CD4-positive, alpha-beta T cell treated with Interferon gamma for 1 hour (primary cell): Measurements from ENCODE around the gene CPSF4L.

ENCODE experiments used
- DNase-seq: peaks from one replicate; pipeline ENCODE4 v3.0.0-alpha.2; 2020

Gene CPSF4L

GRCh38 chr17:73231395-73231794 lies 30.3 kb downstream of the CPSF4L start:
- no peak for DNase-seq

DNA sequence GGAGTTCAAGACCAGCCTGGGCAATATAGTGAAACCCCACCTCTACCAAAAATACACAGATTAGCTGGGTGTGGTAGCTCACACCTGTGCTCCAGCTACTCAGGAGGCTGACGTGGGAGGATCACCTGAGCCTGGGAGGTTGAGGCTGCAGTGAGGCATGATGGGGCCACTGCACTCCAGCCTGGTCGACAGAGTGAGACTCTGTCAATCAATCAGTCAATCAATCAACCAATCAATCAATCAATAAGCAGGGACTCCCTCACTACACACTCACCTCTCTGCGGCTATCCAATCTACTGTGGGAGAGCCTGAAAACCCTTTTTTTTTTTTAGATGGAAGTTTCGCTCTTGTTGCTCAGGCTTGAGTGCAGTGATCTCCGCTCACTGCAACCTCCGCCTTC lies 31.6 kb downstream of the CPSF4L start:
- DNase-seq: no peak

GRCh38 chr17:73228748-73229236 lies 32.9 kb downstream of the CPSF4L start:
- DNase-seq: peak; percentile 8

- DNase-seq: no peak
These were observed 33.7 kb downstream of the CPSF4L start for GRCh38 chr17:73227944-73228343.

DNA sequence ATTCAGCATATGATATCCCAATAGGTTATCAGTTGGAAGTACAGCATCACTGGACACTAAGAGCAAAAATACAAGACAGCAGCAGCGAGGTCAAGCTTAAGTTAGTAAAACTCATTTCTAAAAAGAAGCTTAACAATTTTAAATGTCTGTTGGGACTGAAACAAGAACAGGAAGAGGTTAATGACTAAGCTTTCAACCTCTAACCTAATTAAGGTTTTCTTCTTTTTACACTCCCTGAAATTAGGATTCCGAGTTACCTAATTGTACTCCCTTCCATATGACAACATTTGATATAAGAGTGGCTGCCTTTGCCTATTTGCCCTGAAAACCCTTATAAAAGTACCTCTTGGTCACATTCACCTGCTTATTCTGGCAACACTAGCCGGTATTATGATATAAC lies 34.3 kb downstream of the CPSF4L start:
- no peak for DNase-seq

DNA sequence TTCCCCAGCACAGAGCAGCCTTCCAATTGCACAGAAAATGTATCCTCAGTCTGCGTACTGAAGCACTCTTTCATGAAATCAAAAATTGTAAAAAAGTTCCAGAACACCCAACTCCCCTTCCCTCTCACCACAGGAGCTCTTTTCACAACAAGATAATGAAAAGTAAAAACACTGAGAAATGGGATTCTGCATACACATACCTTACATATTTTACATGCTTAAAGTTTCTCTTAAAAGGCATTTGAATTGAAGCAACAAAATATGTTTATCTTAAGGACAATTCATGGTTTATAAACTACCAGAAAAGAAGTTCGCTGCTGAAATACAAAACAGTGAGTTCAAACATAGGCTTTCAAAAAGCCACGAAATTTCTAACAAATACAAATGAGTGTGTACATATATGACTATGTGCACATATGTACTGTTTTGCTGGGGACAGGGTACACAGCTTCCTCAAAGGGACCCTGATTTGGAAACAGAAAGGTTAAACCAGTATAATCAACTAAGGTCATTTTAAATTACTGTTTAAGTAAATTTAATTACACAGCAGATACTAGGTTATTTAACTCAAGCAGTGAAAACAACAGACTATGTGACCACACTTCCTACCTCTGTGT lies 35.0 kb downstream of the CPSF4L start:
- no peak for DNase-seq

GRCh38 chr17:73224663-73225305 lies 36.9 kb downstream of the CPSF4L start:
- no peak for DNase-seq

- no peak for DNase-seq
These were observed 37.4 kb downstream of the CPSF4L start for GRCh38 chr17:73224237-73224636.

GRCh38 chr17:73223626-73224230 lies 38.0 kb downstream of the CPSF4L start:
- DNase-seq: no peak

DNA sequence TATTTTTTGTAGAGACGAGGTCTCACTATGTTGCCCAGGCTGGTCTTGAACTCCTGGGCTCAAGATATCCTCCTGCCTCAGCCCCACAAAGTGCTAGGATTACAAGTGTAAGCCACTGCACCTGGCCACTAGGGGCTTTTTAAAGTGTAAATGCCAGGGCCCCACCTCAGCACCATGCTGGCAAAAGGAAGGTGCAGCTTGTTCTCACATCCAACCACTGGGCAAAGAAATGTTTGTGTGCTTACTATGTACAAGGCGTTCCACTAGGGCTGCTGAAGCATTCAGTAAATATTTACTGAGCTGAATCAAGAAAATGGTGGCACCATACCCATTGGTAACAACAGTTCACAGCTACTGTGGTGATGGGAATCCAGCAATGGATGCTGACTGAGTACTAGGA lies 46.2 kb downstream of the CPSF4L start:
- DNase-seq: no peak

- DNase-seq: no peak
These were observed 46.8 kb downstream of the CPSF4L start for GRCh38 chr17:73214851-73215250.

GRCh38 chr17:73214008-73214407 lies 47.7 kb downstream of the CPSF4L start:
- DNase-seq: no peak

- peak; percentile 71 for DNase-seq
These were observed 49.9 kb downstream of the CPSF4L start for GRCh38 chr17:73211745-73212144.

- no peak for DNase-seq
These were observed 51.5 kb downstream of the CPSF4L start for GRCh38 chr17:73210002-73210678.

- DNase-seq: no peak
These were observed 52.2 kb downstream of the CPSF4L start for GRCh38 chr17:73209436-73209835.

- no peak for DNase-seq
These were observed 53.4 kb downstream of the CPSF4L start for GRCh38 chr17:73208139-73208827.

DNA sequence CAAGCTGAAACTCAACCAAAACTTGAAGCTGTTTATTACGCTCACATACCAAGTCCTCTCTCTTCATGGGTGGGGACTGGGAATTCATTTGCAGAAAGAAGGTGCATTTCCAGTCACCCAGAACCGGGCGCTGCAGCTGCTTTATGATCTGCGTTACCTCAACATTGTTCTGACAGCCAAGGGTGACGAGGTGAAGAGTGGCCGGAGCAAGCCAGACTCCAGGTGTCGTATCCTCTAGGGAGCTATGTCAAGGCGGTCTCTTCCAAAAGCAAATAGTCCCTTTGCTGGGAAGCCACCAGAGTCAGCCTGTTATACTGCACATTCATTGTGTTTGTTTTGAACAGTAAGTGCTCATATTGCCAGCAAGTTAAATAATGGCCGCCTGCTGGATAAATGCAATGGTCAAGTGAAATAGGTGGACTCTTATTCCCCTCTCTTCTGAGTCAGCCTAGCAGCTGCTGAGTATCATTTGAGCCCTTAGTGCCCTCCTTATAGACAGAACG lies 56.2 kb downstream of the CPSF4L start:
- DNase-seq: no peak

DNA sequence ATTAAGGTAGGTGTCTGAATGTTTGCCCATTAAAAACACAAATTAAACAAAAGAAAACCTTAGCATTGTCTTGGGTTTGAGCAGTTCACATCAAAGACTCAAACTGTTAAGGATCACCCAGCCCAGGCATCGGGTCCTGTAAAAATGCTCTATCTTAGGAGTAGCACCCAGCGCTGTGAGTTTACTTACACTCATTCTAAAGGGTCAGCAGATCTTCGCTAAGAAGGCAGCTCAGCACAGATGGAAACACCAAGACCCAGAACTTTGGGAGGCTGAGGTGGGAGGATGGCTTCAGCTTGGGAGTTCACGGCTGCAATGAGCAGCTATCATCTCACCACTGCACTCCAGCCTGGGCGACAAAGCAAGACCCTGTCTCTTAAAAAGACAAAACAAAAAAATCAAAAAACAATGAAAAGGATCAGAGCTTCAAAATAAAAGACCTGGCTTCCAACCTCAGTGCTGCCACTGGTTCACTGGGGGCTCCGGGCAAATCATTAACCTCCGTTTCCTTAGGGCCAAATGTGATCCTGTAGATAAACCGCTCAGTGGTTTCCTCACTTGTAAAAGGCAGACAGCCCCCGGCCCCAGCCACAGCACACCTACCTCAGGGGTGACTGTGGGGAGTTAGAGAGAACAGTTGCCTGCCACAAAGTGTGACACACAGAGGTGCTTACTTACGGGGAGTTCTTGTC lies 57.7 kb downstream of the CPSF4L start:
- peak; percentile 11 for DNase-seq

GRCh38 chr17:73203135-73203787 lies 58.4 kb downstream of the CPSF4L start:
- DNase-seq: no peak

- no peak for DNase-seq
These were observed 60.2 kb downstream of the CPSF4L start for GRCh38 chr17:73201215-73202069.

DNA sequence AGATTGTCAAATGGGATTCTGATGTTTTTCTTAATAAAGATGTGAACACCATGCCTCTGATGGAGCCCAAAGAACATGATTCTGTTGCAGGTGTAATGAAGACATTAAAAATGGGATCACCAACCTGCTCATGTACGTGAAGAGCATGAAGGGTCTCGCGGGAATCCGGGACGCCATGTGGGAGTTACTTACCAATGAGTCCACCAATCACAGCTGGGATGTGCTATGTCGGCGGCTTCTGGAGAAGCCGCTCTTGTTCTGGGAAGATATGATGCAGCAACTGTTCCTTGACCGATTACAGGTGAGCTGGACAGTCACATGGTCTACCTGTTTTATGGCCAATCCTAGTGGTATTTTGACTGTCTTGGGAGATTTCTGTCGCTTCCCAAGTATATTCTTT lies 61.2 kb downstream of the CPSF4L start:
- DNase-seq: no peak
